Neuronal stem cell (in vitro differentiated cells): ENCODE measurements around the gene TGFB1.

ENCODE experiments used
- DNase-seq: peaks from one replicate; pipeline ENCODE4 v3.0.0-alpha.2; 2013; ENCODE audit warnings: low spot score
- H2AFZ ChIP-seq: one replicate; pipeline ENCODE4 v1.6.1; 2013; ENCODE audit warnings: mild to moderate bottlenecking, low read length, inconsistent platforms
- H2AK5ac ChIP-seq: 2 replicates; pipeline ENCODE4 v1.6.1; 2013; ENCODE audit warnings: low read depth, mild to moderate bottlenecking, inconsistent platforms, low read length, moderate library complexity, mixed read lengths
- H2BK120ac ChIP-seq: 2 replicates; pipeline ENCODE4 v1.6.1; 2013; ENCODE audit warnings: low read depth, mild to moderate bottlenecking, inconsistent platforms, low read length, moderate library complexity, mixed read lengths
- H2BK12ac ChIP-seq: one replicate; pipeline ENCODE4 v1.6.1; 2013; ENCODE audit warnings: low read length, inconsistent platforms
- H2BK15ac ChIP-seq: 2 replicates; pipeline ENCODE4 v1.6.1; 2013; ENCODE audit warnings: mild to moderate bottlenecking, low read length, inconsistent platforms, mixed read lengths
- H2BK5ac ChIP-seq: one replicate; pipeline ENCODE4 v1.6.1; 2013; ENCODE audit warnings: inconsistent platforms, mild to moderate bottlenecking, low read length, moderate library complexity
- H3K14ac ChIP-seq: one replicate; pipeline ENCODE4 v1.6.1; 2013; ENCODE audit warnings: low read length, inconsistent platforms
- H3K18ac ChIP-seq: 2 replicates; pipeline ENCODE4 v1.6.1; 2013; ENCODE audit warnings: low read length, inconsistent platforms
- H3K23ac ChIP-seq: 2 replicates; pipeline ENCODE4 v1.6.1; 2013; ENCODE audit warnings: low read depth, mild to moderate bottlenecking, mixed read lengths, low read length, inconsistent platforms; ENCODE audit not compliant: poor library complexity
- H3K27ac ChIP-seq: replicated peaks from 3 replicates; pipeline ENCODE4 v1.5.1; 2013; ENCODE audit warnings: low read length, inconsistent platforms
- H3K27me3 ChIP-seq, 3 experiments: 2 replicates each; pipeline ENCODE4 v1.6.1; 2013; ENCODE audit warnings: low read length in 3 of 3, mild to moderate bottlenecking in 2 of 3, inconsistent platforms in 1 of 3, low read depth in 1 of 3, mixed read lengths in 1 of 3, moderate library complexity in 1 of 3; ENCODE audit not compliant: control insufficient read depth in 3 of 3, insufficient read depth in 3 of 3
- H3K36me3 ChIP-seq, 2 donors: replicated peaks in 1 of 2; 2 replicates each; pipeline ENCODE4 v1.6.1; 2013; ENCODE audit warnings: low read length in 2 of 2; ENCODE audit not compliant: control insufficient read depth in 2 of 2, insufficient read depth in 2 of 2
- H3K4ac ChIP-seq: 2 replicates; pipeline ENCODE4 v1.6.1; 2013; ENCODE audit warnings: inconsistent platforms, mild to moderate bottlenecking, low read length, moderate library complexity
- H3K4me1 ChIP-seq, 2 donors: 1 replicate in 1 of 2; 2 replicates in 1 of 2; pipeline ENCODE4 v1.6.1; 2013; ENCODE audit warnings: low read length in 2 of 2, low read depth in 1 of 2; ENCODE audit not compliant: control insufficient read depth in 2 of 2, insufficient read depth in 1 of 2
- H3K4me2 ChIP-seq: one replicate; pipeline ENCODE4 v1.6.1; 2013; ENCODE audit warnings: mild to moderate bottlenecking, low read length, inconsistent platforms; ENCODE audit not compliant: insufficient read depth, poor library complexity, severe bottlenecking
- H3K4me3 ChIP-seq, 2 donors: 2 replicates each; pipeline ENCODE4 v1.5.1; 2013; ENCODE audit warnings: low read length in 2 of 2, mild to moderate bottlenecking in 2 of 2, inconsistent platforms in 1 of 2, moderate library complexity in 1 of 2
- H3K79me1 ChIP-seq: one replicate; pipeline ENCODE4 v1.6.1; 2013; ENCODE audit warnings: low read depth, mild to moderate bottlenecking, inconsistent platforms, low read length, moderate library complexity
- H3K9ac ChIP-seq: one replicate; pipeline ENCODE4 v1.6.1; 2013; ENCODE audit warnings: mild to moderate bottlenecking, low read depth, low read length, inconsistent platforms; ENCODE audit not compliant: poor library complexity
- H3K9me3 ChIP-seq, 2 donors: replicated peaks in 1 of 2; 2 replicates each; pipeline versions ENCODE3 to v1.6.1; 2013; ENCODE audit warnings: low read length in 2 of 2, mild to moderate bottlenecking in 2 of 2, inconsistent platforms in 1 of 2, low read depth in 1 of 2, mixed read lengths in 1 of 2, moderate library complexity in 1 of 2; ENCODE audit not compliant: control insufficient read depth in 2 of 2, insufficient read depth in 1 of 2
- H4K8ac ChIP-seq: one replicate; pipeline ENCODE4 v1.6.1; 2013; ENCODE audit warnings: low read depth, mild to moderate bottlenecking, inconsistent platforms, low read length, moderate library complexity
- H4K91ac ChIP-seq: one replicate; pipeline ENCODE4 v1.6.1; 2013; ENCODE audit warnings: low read length, low read depth, mild to moderate bottlenecking, inconsistent platforms; ENCODE audit not compliant: poor library complexity
- WGBS, 2 donors: extraction: QIAGEN DNeasy Blood & Tissue Kit; methylation state at CpG; one replicate each; pipeline ENCODE4 v1.1.7; 2013; ENCODE audit warnings: missing lambda C conversion rate in 2 of 2, mixed read lengths in 1 of 2; ENCODE audit not compliant: insufficient read length in 2 of 2, insufficient replicate concordance in 1 of 2; ENCODE audit errors: extremely low coverage in 2 of 2; 5-methylcytosine and 5-hydroxymethylcytosine counted together

The TGFB1 gene

DNA sequence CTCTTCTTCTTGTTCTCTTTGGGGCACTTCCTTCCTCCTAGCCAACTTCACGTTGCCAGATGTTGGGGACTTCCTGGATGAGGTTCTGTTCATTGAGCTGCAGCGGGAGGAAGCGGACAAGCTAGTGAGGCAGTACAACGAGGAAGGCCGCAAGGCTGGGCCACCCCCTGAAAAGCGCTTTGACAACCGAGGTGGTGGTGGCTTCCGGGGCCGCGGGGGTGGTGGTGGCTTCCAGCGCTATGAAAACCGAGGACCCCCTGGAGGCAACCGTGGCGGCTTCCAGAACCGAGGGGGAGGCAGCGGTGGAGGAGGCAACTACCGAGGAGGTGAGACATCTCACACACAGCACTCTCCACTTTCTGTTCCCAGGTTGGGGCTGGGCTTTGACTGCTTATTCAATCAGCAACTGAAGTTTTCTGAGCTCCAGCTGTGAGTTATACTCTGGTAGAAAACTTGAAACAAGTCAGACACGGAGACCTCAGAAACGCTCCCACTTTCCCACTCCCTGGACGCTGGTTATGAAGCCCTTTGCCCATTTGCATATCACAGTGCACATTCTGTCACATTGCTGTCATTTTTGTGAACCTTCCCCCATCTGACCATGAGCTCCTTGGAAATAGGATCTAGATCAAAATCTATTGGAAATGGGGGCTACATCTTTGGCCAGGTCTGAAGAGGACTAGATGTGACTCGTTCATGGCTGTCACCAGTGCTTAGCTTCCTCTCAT lies 50.9 kb downstream of the TGFB1 start:
- peaks cover 0 to 4% of the 10 kb centered on the region in 2 donors for H3K4me1 ChIP-seq
- H3K4me2 ChIP-seq: no peak overlapping the region
- DNase-seq: no peak
- H3K4me3 ChIP-seq: no peak overlapping the region
- no CpG with 5 or more reads among the region's 21 CpGs for WGBS, 2 donors
- no peaks in the 10 kb centered on the region for H3K27me3 ChIP-seq
- no peak overlapping the region for H3K27ac ChIP-seq
- H3K4ac ChIP-seq: no peak overlapping the region
- H3K23ac ChIP-seq: no peak overlapping the region
- no peak overlapping the region for H3K18ac ChIP-seq
- H2AFZ ChIP-seq: no peak overlapping the region
- H4K91ac ChIP-seq: no peak overlapping the region
- no peak overlapping the region for H4K8ac ChIP-seq
- H2BK5ac ChIP-seq: no peak overlapping the region
- peaks cover 81 to 100% of the 10 kb centered on the region in 2 donors for H3K36me3 ChIP-seq
- H2BK12ac ChIP-seq: no peak overlapping the region
- no peak overlapping the region for H2BK15ac ChIP-seq
- no peak overlapping the region for H2AK5ac ChIP-seq
- no peaks in the 10 kb centered on the region for H3K9me3 ChIP-seq
- H3K14ac ChIP-seq: no peak overlapping the region
- H3K79me1 ChIP-seq: peaks cover 3% of the 10 kb centered on the region
- no peak overlapping the region for H2BK120ac ChIP-seq
- no peak overlapping the region for H3K9ac ChIP-seq

DNA sequence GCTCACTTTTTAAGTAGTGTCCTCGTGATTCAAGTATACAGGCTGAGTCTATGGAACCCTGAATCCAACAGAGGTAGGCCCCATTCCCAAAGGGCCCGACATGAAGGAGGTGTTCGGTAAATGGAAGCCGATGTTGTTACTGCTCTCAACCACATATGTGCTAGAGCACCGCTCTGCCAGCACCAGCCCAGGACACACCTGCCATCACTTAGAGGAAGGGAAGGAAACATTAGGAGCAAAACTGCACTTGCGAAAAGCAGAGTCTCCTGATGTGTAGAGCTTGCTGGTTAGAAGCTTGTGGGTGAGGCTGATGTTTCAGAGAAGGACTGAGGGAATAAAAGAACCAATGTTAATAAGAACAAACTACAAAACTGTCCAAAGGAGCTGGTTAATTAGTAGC lies 53.2 kb downstream of the TGFB1 start:
- H3K14ac ChIP-seq: no peak overlapping the region
- peaks cover 0 to 4% of the 10 kb centered on the region in 2 donors for H3K4me1 ChIP-seq
- H3K4me2 ChIP-seq: no peak overlapping the region
- H3K9me3 ChIP-seq: no peaks in the 10 kb centered on the region
- no peak overlapping the region for H2AK5ac ChIP-seq
- no peak overlapping the region for H2BK120ac ChIP-seq
- H3K27me3 ChIP-seq: no peaks in the 10 kb centered on the region
- no peak overlapping the region for H2BK12ac ChIP-seq
- no peak for DNase-seq
- H3K4me3 ChIP-seq: no peak overlapping the region
- H3K23ac ChIP-seq: no peak overlapping the region
- no peak overlapping the region for H4K8ac ChIP-seq
- no peak overlapping the region for H3K27ac ChIP-seq
- H3K9ac ChIP-seq: no peak overlapping the region
- no peak overlapping the region for H3K4ac ChIP-seq
- peaks cover 89 to 100% of the 10 kb centered on the region in 2 donors for H3K36me3 ChIP-seq
- H3K18ac ChIP-seq: no peak overlapping the region
- no peak overlapping the region for H4K91ac ChIP-seq
- no peak overlapping the region for H2BK5ac ChIP-seq
- no peak overlapping the region for H2AFZ ChIP-seq
- no CpG with 5 or more reads among the region's 6 CpGs for WGBS, 2 donors
- no peak overlapping the region for H2BK15ac ChIP-seq
- peaks cover 3% of the 10 kb centered on the region for H3K79me1 ChIP-seq

DNA sequence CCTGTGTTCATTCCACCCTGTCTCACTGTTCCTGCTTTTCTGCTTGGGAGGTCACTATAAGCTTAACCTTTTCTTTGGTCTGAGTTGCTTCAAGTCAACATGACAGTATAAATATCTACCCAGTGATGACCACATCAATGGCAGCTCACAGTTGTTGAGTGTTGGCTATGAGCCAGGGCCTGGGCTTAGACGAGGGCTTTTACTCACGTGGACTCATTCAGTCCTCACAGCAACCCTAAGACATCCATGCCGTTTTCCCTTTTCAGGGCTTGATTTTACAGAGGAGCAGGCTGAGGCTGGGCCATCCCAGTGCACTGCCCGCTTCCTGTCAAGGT lies 54.0 kb downstream of the TGFB1 start:
- Histone ChIP-seq H4K91ac (no peak overlapping the region), H2BK12ac (no peak overlapping the region), H3K27ac (no peak overlapping the region), H2AFZ (no peak overlapping the region), H3K18ac (no peak overlapping the region), H2BK120ac (no peak overlapping the region), H2BK15ac (no peak overlapping the region), H3K9me3 (no peaks in the 10 kb centered on the region), H3K4me3 (no peak overlapping the region), H3K79me1 (peaks cover 3% of the 10 kb centered on the region), H2AK5ac (no peak overlapping the region), H3K4me1 (peaks cover 0 to 4% of the 10 kb centered on the region in 2 donors), H3K9ac (no peak overlapping the region), H3K27me3 (no peaks in the 10 kb centered on the region), H3K23ac (no peak overlapping the region), H3K4ac (no peak overlapping the region), H3K36me3 (peaks cover 87 to 100% of the 10 kb centered on the region in 2 donors), H2BK5ac (no peak overlapping the region), H3K14ac (no peak overlapping the region), H3K4me2 (no peak overlapping the region), H4K8ac (no peak overlapping the region)
- no CpG with 5 or more reads among the region's 4 CpGs for WGBS, 2 donors
- no peak for DNase-seq

DNA sequence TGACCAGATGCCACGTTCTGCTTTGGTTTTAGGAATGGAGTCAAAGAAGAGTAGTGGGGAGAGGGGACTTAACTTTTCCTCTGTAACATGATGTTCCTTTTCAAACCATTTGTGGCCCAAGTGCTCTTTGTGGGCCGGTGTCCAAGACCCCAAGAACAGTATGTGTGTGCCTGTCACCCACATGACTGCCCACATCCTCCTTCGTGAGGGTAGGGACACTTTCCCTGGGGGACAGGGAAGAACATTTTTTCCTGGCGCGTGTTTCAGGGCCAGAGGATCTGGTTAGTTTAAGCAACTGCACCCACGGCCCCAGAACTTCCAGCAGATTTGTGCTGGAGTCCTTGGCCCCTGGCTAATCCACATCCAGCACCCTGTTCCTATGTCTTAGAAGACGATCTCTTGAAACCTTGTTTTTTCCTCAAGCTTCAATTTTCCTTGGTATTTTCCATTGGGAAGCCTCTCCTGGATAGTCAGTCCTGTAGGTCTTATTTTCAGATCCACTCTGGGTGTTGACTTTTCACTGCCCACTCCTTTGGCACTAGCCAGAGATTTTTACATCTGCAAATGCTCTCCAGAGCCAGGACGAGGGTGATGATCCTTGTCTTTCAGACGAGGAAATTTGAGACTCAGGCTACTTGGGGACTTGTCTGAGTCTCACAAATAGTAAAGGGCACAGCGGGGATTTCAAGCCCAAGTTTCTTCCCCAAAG lies 54.5 kb downstream of the TGFB1 start:
- Histone ChIP-seq H3K36me3 (peaks cover 87 to 100% of the 10 kb centered on the region in 2 donors), H3K14ac (no peak overlapping the region), H3K4me2 (no peak overlapping the region), H2AFZ (no peak overlapping the region), H4K91ac (no peak overlapping the region), H2AK5ac (no peak overlapping the region), H2BK12ac (no peak overlapping the region), H3K18ac (no peak overlapping the region), H3K27ac (no peak overlapping the region), H4K8ac (no peak overlapping the region), H3K9me3 (no peaks in the 10 kb centered on the region), H3K23ac (no peak overlapping the region), H2BK120ac (no peak overlapping the region), H3K4me1 (peaks cover 0 to 4% of the 10 kb centered on the region in 2 donors), H3K4ac (no peak overlapping the region), H2BK15ac (no peak overlapping the region), H2BK5ac (no peak overlapping the region), H3K4me3 (no peak overlapping the region), H3K9ac (no peak overlapping the region), H3K27me3 (no peaks in the 10 kb centered on the region), H3K79me1 (peaks cover 3% of the 10 kb centered on the region)
- no peak for DNase-seq
- WGBS, 2 donors: no CpG with 5 or more reads among the region's 10 CpGs
